K562 (cell line): Measurements from ENCODE around the gene SH3BGR. TPM values are rescaled to one million over a fixed set of nuclear protein-coding genes. Genes with fewer than 3 reads are reported as not detected.

Experiments used
- ATAC-seq: fragments of 200-7000 bp; cut with Tn5 transposase; 3 replicates; pipeline ENCODE4 v1.9.1; 2020; ENCODE audit warnings: moderate library complexity
- BruUV-seq: library from RNA; stranded (reverse); fragments of 400-500 nt; replicated peaks from 2 replicates; lab custom pipeline; 2021; lab: Mats Ljungman, UMichigan
- CTCF ChIA-PET: fragments of 300-600 bp; formaldehyde crosslinking; extraction: SDS; loops from one replicate; lab custom pipeline; 2021; ENCODE audit warnings: low intra/inter-chr PET ratio; lab: Yijun Ruan, JAX
- POLR2A ChIA-PET: fragments of 300-600, 350-650 bp; sonication (Branson Sonifier 250); formaldehyde crosslinking; extraction: SDS; loops from one replicate; lab custom pipeline; 2021; ENCODE audit warnings: antibody characterized with exemption, inconsistent platforms; lab: Yijun Ruan, JAX
- DNase-seq, 4 experiments: peaks; one replicate each; pipeline versions ENCODE4 v3.0.0 to v3.0.0-alpha.2; 2011 to 2018; ENCODE audit warnings: low spot score in 3 of 4, mixed read lengths in 3 of 4; ENCODE audit errors: extremely low read depth in 1 of 4
- FAIRE-seq: peaks from 2 replicates; lab custom pipeline; 2011; peaks lifted over from hg19 to GRCh38; lab: Jason Lieb, UNC
- H2AFZ ChIP-seq: 2 replicates; pipeline ENCODE4 v1.6.0; 2011; ENCODE audit warnings: low read depth, low read length, control low read depth, inconsistent platforms
- H3K27ac ChIP-seq: fragments of 200-600 bp; 3 replicates; pipeline ENCODE4 v1.8.0; 2011; ENCODE audit warnings: low read depth, mild to moderate bottlenecking, control low read depth, inconsistent platforms, low read length, moderate library complexity, mixed read lengths; ENCODE audit errors: extremely low read depth
- H3K27me3 ChIP-seq, 2 experiments: fragments of 300-600 bp in 1 of 2; 2 replicates in 1 of 2; 3 replicates in 1 of 2; pipeline versions ENCODE4 v1.6.0 to v1.8.0; 2011; ENCODE audit warnings: inconsistent platforms in 2 of 2, low read length in 2 of 2, mild to moderate bottlenecking in 1 of 2, mixed read lengths in 1 of 2, moderate library complexity in 1 of 2; ENCODE audit not compliant: control insufficient read depth in 2 of 2, insufficient read depth in 2 of 2
- H3K36me3 ChIP-seq: fragments of 300-600 bp; 3 replicates; pipeline ENCODE4 v1.8.0; 2011; ENCODE audit warnings: mild to moderate bottlenecking, low read length, inconsistent platforms; ENCODE audit not compliant: control insufficient read depth, insufficient read depth
- H3K4me1 ChIP-seq, 2 experiments: fragments of 200-600 bp in 1 of 2; replicated peaks in 1 of 2; 2 replicates in 1 of 2; 3 replicates in 1 of 2; pipeline versions ENCODE4 v1.5.1 to v1.8.0; 2011; ENCODE audit warnings: inconsistent platforms in 2 of 2, low read length in 2 of 2, mild to moderate bottlenecking in 1 of 2, mixed read lengths in 1 of 2, moderate library complexity in 1 of 2; ENCODE audit not compliant: control insufficient read depth in 2 of 2, insufficient read depth in 2 of 2
- H3K4me2 ChIP-seq: 2 replicates; pipeline ENCODE4 v1.6.1; 2011; ENCODE audit warnings: low read length, control low read depth, inconsistent platforms, mixed read lengths; ENCODE audit not compliant: insufficient read depth
- H3K4me3 ChIP-seq: fragments of 200-600 bp; sonication (generic), shearing (Covaris generic); 2 replicates; pipeline ENCODE4 v1.5.1; 2016; ENCODE audit warnings: control low read depth, inconsistent platforms
- H3K79me2 ChIP-seq: fragments of 200-600 bp; 3 replicates; pipeline ENCODE4 v1.8.0; 2011; ENCODE audit warnings: low read length, inconsistent platforms; ENCODE audit not compliant: control insufficient read depth, insufficient read depth
- H3K9ac ChIP-seq, 2 experiments: 2 replicates each; pipeline versions ENCODE4 v1.6.0 to v1.6.1; 2011; ENCODE audit warnings: low read depth in 2 of 2, low read length in 2 of 2, control low read depth in 1 of 2, inconsistent platforms in 1 of 2, mild to moderate bottlenecking in 1 of 2, mixed read lengths in 1 of 2; ENCODE audit not compliant: insufficient read depth in 1 of 2
- H3K9me1 ChIP-seq: one replicate; pipeline ENCODE4 v1.6.0; 2011; ENCODE audit warnings: inconsistent platforms, mild to moderate bottlenecking, low read length, moderate library complexity; ENCODE audit not compliant: control insufficient read depth, insufficient read depth
- H3K9me3 ChIP-seq: replicated peaks from 2 replicates; pipeline ENCODE4 v1.5.1; 2011; ENCODE audit warnings: low read depth, low read length, inconsistent platforms; ENCODE audit not compliant: control insufficient read depth, insufficient read depth
- H4K20me1 ChIP-seq: replicated peaks from 2 replicates; pipeline ENCODE4 v1.6.1; 2011; ENCODE audit warnings: low read length, inconsistent platforms, mixed read lengths; ENCODE audit not compliant: control insufficient read depth, insufficient read depth
- ARID3A ChIP-seq: IDR thresholded peaks from 2 replicates; pipeline ENCODE4 v1.6.1; 2012; ENCODE audit warnings: low read depth, low read length, improper control_type of control experiment, borderline replicate concordance
- ATF1 ChIP-seq, 2 experiments: fragments of 450-650 bp in 1 of 2; IDR thresholded peaks; 2 replicates each; pipeline ENCODE4 v1.6.1; 2016; ENCODE audit warnings: missing compliant biosample characterization in 1 of 2, missing genetic modification characterization in 1 of 2
- FOSL1 ChIP-seq: fragments of 200-800 bp; sonication (Bioruptor generic); conservative IDR thresholded peaks from 2 replicates; pipeline ENCODE4 v1.6.1; 2016; ENCODE audit warnings: missing genetic modification characterization, missing compliant biosample characterization
- JUNB ChIP-seq: fragments of 450-650 bp; formaldehyde crosslinking; conservative IDR thresholded peaks from 2 replicates; pipeline ENCODE4 v1.4.0; 2020; ENCODE audit warnings: mild to moderate bottlenecking
- JUND ChIP-seq, 2 experiments: IDR thresholded peaks; 2 replicates in 1 of 2; 3 replicates in 1 of 2; pipeline ENCODE4 v1.6.1; 2011; ENCODE audit warnings: borderline replicate concordance in 2 of 2, low read depth in 2 of 2, low read length in 2 of 2, improper control_type of control experiment in 1 of 2, missing biosample characterization in 1 of 2, missing genetic modification characterization in 1 of 2, missing genetic modification reagents in 1 of 2
- MIER1 ChIP-seq: fragments of 450-650 bp; IDR thresholded peaks from 2 replicates; pipeline ENCODE4 v1.6.1; 2016; ENCODE audit warnings: antibody characterized with exemption, mild to moderate bottlenecking, low read depth
- NEUROD1 ChIP-seq: fragments of 150-350 bp; IDR thresholded peaks from 2 replicates; pipeline ENCODE4 v1.6.1; 2014; ENCODE audit warnings: borderline replicate concordance, low read length, low read depth; ENCODE audit not compliant: partially characterized antibody
- PKNOX1 ChIP-seq: fragments of 450-650 bp; IDR thresholded peaks from 2 replicates; pipeline ENCODE4 v1.6.1; 2016
- ZNF395 ChIP-seq: fragments of 200-800 bp; sonication (Bioruptor generic); IDR thresholded peaks from 2 replicates; pipeline ENCODE4 v1.6.1; 2017; ENCODE audit warnings: missing genetic modification characterization, missing compliant biosample characterization
- WGBS: fragments of 100-300 bp; shearing (Covaris generic); methylation state at CpG from one replicate; pipeline ENCODE4 v1.1.6; 2016; ENCODE audit warnings: low coverage, mixed read lengths; ENCODE audit not compliant: insufficient coverage; ENCODE audit errors: missing lambda C conversion rate; 5-methylcytosine and 5-hydroxymethylcytosine counted together
- in situ Hi-C: fragments of 300-500 bp; cut with MboI; formaldehyde crosslinking; loops from 4 replicates; pipeline ENCODE4 v1.15.0; 2018; ENCODE audit warnings: inconsistent platforms, mixed read lengths
- intact Hi-C: fragments of 100-400 bp; cut with micrococcal nuclease; formaldehyde crosslinking; loops from 2 replicates; pipeline ENCODE4 v1.14.2; 2022
- polyA plus RNA-seq, 8 experiments: library from polyadenylated mRNA; depleted of rRNA in 4 of 8; stranded (reverse) in 5 of 8; unstranded in 3 of 8; fragments of >200 nt; fragmentation: Nextera tagmentation in 2 of 8; fragmentation: Illumina TruSeq in 1 of 8; extraction: Ambion mirVana in 2 of 8; extraction: Trizol in 1 of 8; gene quantifications; 2 replicates each; pipeline versions ENCODE4 v1.2.1 to v1.2.3, GENCODE V29; 2011 to 2014; ENCODE audit warnings: inconsistent platforms in 1 of 8, missing spikeins in 1 of 8
- total RNA-seq, 7 experiments: library from RNA; depleted of rRNA in 6 of 7; stranded (reverse); fragments of >200 nt in 6 of 7; fragmentation: Illumina TruSeq in 2 of 7; extraction: Trizol in 2 of 7; gene quantifications; 2 replicates each; pipeline versions ENCODE4 v1.2.1 to v1.2.3, GENCODE V29; 2011 to 2021; ENCODE audit warnings: low replicate concordance in 1 of 7

Gene SH3BGR
- total and polyA plus RNA-seq, 9 of the 15 experiments (the other 6 are each of a cell fraction or from before 2014, with no cell fraction given), result 6.6 to 42.9 (median 25.6) TPM

DNA sequence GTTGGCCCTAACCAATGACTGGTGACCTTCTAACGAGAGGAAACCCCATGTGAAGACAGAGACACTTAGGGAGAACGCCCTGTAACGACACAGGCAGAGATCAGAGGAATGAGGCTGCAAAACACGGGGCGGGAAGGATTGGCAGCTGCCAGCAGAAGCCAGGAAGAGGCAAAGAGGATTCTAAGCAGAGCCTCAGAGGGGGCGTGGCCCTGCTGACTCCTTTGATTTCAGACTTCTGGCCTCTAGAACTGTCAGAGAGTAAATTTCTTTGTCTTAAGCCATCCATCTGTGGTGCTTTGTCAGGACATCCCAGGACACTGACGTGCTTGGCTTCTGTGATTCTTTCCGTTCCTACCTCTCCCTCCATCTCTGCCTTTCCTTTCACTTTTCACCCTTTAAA is 79.3 kb downstream of the SH3BGR start:
- Histone ChIP-seq H2AFZ (no peak overlapping the region), H3K27ac (no peak overlapping the region), H3K4me1 (no peaks in the 10 kb centered on the region), H3K4me2 (no peak overlapping the region), H3K27me3 (peaks cover 17 to 41% of the 10 kb centered on the region in 2 experiments; a peak in 4 of 5 replicates), H3K36me3 (no peaks in the 10 kb centered on the region), H4K20me1 (0 out of 2 replicates have a peak, but pooled peaks cover 4% of the 10 kb centered on the region), H3K79me2 (no peaks in the 10 kb centered on the region), H3K4me3 (no peak overlapping the region), H3K9me3 (no peaks in the 10 kb centered on the region), H3K9me1 (no peaks in the 10 kb centered on the region), H3K9ac (no peak overlapping the region)
- 1% methylated on average over 8 of the region's 8 CpGs for WGBS
- TF ChIP-seq NEUROD1 (no peak), PKNOX1 (0 out of 2 replicates have a peak, but pooled peaks have one; percentile 15)
- intact Hi-C loops (no loop called here), in situ Hi-C loops (no loop called here)
- FAIRE-seq (no peak), DNase-seq (no peak), ATAC-seq (no peak)
- CTCF ChIA-PET, result no interaction called here
- POLR2A ChIA-PET, result interaction anchor here (0.6 kb wide), 1 partner anchor 1187 kb away, joined by 3 read pairs; no protein-coding TSS in a partner anchor
- no TSS peak for BruUV-seq

DNA sequence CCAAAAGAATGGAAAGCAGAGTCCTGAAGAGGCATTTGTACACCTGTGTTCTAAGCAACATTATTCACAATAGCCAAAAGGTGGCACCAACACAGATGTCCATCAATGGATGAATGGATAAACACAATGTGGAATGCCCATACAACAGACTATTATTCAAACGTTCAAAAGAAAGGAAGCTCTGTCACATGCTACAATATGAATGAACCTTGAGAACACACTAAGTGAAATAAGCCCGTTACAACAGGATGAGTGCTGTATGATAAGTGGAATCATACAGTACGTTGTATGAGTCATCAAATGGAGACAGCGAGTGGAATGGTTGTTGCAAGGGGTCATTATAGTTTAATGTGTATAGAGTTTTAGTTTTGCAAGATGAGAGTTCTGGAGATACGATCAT is 80.1 kb downstream of the SH3BGR start:
- DNase-seq, result no peak
- Histone ChIP-seq H4K20me1 (0 out of 2 replicates have a peak, but pooled peaks cover 4% of the 10 kb centered on the region), H3K9ac (no peak overlapping the region), H2AFZ (no peak overlapping the region), H3K4me1 (no peaks in the 10 kb centered on the region), H3K4me2 (no peak overlapping the region), H3K36me3 (no peaks in the 10 kb centered on the region), H3K27ac (no peak overlapping the region), H3K9me1 (no peaks in the 10 kb centered on the region), H3K4me3 (no peak overlapping the region), H3K9me3 (no peaks in the 10 kb centered on the region), H3K79me2 (no peaks in the 10 kb centered on the region), H3K27me3 (peaks cover 11 to 35% of the 10 kb centered on the region in 2 experiments; a peak in 4 of 5 replicates)
- in situ Hi-C loops (no loop called here), intact Hi-C loops (no loop called here)
- FAIRE-seq, result no peak
- no TSS peak for BruUV-seq
- POLR2A ChIA-PET, result no interaction called here
- CTCF ChIA-PET, result interaction anchor here (0.6 kb wide), 1 partner anchor 394 kb away, joined by 3 read pairs; no protein-coding TSS in a partner anchor
- 0% methylated on average over 5 of the region's 5 CpGs for WGBS
- ATAC-seq, result 0 out of 3 replicates have a peak, but pooled peaks have one; percentile 22
- TF ChIP-seq JUNB (CRISPR knock-in tag) (peak; percentile 60; the same call in 1 of the 2 replicates), FOSL1 (tag) (peak; percentile 74), ATF1 (CRISPR knock-in tag; IDR thresholded peaks at IDR 0.05) (no peak), ATF1 (tag; IDR thresholded peaks at IDR 0.05) (peak; percentile 17; the same call in 1 of the 2 replicates), ARID3A (no peak), ZNF395 (0 out of 2 replicates have a peak, but pooled peaks have one; percentile 34), JUND (IDR thresholded peaks at IDR 0.05; ENCODE audit: borderline replicate concordance, low read depth, low read length) (peak; percentile 65; the same call in 1 of the 2 replicates), JUND (tag; IDR thresholded peaks at IDR 0.05; ENCODE audit: borderline replicate concordance, low read depth, low read length) (peak; percentile 64; the same call in 1 of the 3 replicates), MIER1 (no peak)
